H9 (cell line): ENCODE data around the gene PKNOX2. TPM values are rescaled to one million over a fixed set of nuclear protein-coding genes. Genes with fewer than 3 reads are reported as not detected.

Source experiments
- DNase-seq: peaks from one replicate; pipeline ENCODE4 v3.0.0-alpha.2; 2017
- H2AFZ ChIP-seq: one replicate; pipeline ENCODE4 v1.6.1; 2013; ENCODE audit warnings: mild to moderate bottlenecking, low read length, control low read depth, moderate library complexity
- H2AK5ac ChIP-seq: 2 replicates; pipeline ENCODE4 v1.6.1; 2013; ENCODE audit warnings: low read length, control low read depth, mixed read lengths; ENCODE audit not compliant: insufficient read length
- H2BK120ac ChIP-seq: one replicate; pipeline ENCODE4 v1.6.1; 2013; ENCODE audit warnings: low read depth, mild to moderate bottlenecking, low read length, control low read depth, inconsistent platforms; ENCODE audit not compliant: poor library complexity, severe bottlenecking
- H2BK12ac ChIP-seq: 2 replicates; pipeline ENCODE4 v1.6.1; 2013; ENCODE audit warnings: low read length, control low read depth, mixed read lengths, low read depth; ENCODE audit not compliant: insufficient read length
- H2BK15ac ChIP-seq: 2 replicates; pipeline ENCODE4 v1.6.1; 2013; ENCODE audit warnings: low read depth, low read length, control low read depth
- H2BK20ac ChIP-seq: one replicate; pipeline ENCODE4 v1.6.1; 2013; ENCODE audit warnings: low read depth, mild to moderate bottlenecking, low read length, control low read depth, inconsistent platforms; ENCODE audit not compliant: poor library complexity, severe bottlenecking
- H2BK5ac ChIP-seq: 2 replicates; pipeline ENCODE4 v1.6.1; 2013; ENCODE audit warnings: low read length, control low read depth, mixed read lengths; ENCODE audit not compliant: insufficient read length
- H3K14ac ChIP-seq: 2 replicates; pipeline ENCODE4 v1.6.1; 2013; ENCODE audit warnings: low read length, control low read depth; ENCODE audit not compliant: insufficient read depth
- H3K18ac ChIP-seq: 2 replicates; pipeline ENCODE4 v1.6.1; 2013; ENCODE audit warnings: low read depth, mild to moderate bottlenecking, mixed read lengths, low read length, control low read depth; ENCODE audit not compliant: insufficient read length
- H3K23ac ChIP-seq: 2 replicates; pipeline ENCODE4 v1.6.1; 2013; ENCODE audit warnings: low read length, control low read depth, mixed read lengths, low read depth; ENCODE audit not compliant: insufficient read length
- H3K23me2 ChIP-seq: 2 replicates; pipeline ENCODE4 v1.6.1; 2013; ENCODE audit warnings: low read depth, mild to moderate bottlenecking, mixed read lengths, low read length, control low read depth; ENCODE audit not compliant: insufficient read length, poor library complexity, severe bottlenecking
- H3K27ac ChIP-seq: 2 replicates; pipeline ENCODE4 v1.5.1; 2013; ENCODE audit warnings: low read length, control low read depth, mixed read lengths, low read depth; ENCODE audit not compliant: insufficient read length
- H3K27me3 ChIP-seq: 2 replicates; pipeline ENCODE4 v1.6.1; 2013; ENCODE audit warnings: low read length, control low read depth, inconsistent platforms; ENCODE audit not compliant: insufficient read depth
- H3K4ac ChIP-seq: 2 replicates; pipeline ENCODE4 v1.6.1; 2013; ENCODE audit warnings: low read depth, mild to moderate bottlenecking, control low read depth, inconsistent platforms, low read length, moderate library complexity
- H3K4me1 ChIP-seq: 2 replicates; pipeline ENCODE4 v1.6.1; 2013; ENCODE audit warnings: low read length, control low read depth, inconsistent platforms; ENCODE audit not compliant: insufficient read depth
- H3K4me2 ChIP-seq: 2 replicates; pipeline ENCODE4 v1.6.1; 2013; ENCODE audit warnings: low read length, control low read depth, mixed read lengths; ENCODE audit not compliant: insufficient read length, insufficient read depth
- H3K56ac ChIP-seq: 2 replicates; pipeline ENCODE4 v1.6.1; 2013; ENCODE audit warnings: low read depth, mild to moderate bottlenecking, mixed read lengths, low read length, control low read depth; ENCODE audit not compliant: insufficient read length
- H3K79me1 ChIP-seq: 2 replicates; pipeline ENCODE4 v1.6.1; 2013; ENCODE audit warnings: low read depth, mild to moderate bottlenecking, moderate library complexity, low read length, control low read depth, inconsistent platforms; ENCODE audit not compliant: insufficient read depth, poor library complexity, severe bottlenecking
- H3K79me2 ChIP-seq: 2 replicates; pipeline ENCODE4 v1.6.1; 2013; ENCODE audit warnings: low read length, control low read depth, inconsistent platforms; ENCODE audit not compliant: insufficient read depth
- H3K9ac ChIP-seq: 2 replicates; pipeline ENCODE4 v1.6.1; 2013; ENCODE audit warnings: low read length, control low read depth, mixed read lengths; ENCODE audit not compliant: insufficient read length; ENCODE audit errors: extremely low read depth
- H3K9me3 ChIP-seq: one replicate; pipeline ENCODE4 v1.6.1; 2013; ENCODE audit warnings: low read depth, low read length, inconsistent platforms; ENCODE audit not compliant: control insufficient read depth
- H3T11ph ChIP-seq: one replicate; pipeline ENCODE4 v1.6.1; 2013; ENCODE audit warnings: mild to moderate bottlenecking, low read length, control low read depth, inconsistent platforms
- H4K20me1 ChIP-seq: one replicate; pipeline ENCODE4 v1.6.1; 2013; ENCODE audit not compliant: control insufficient read depth, insufficient read length, insufficient read depth
- H4K5ac ChIP-seq: 2 replicates; pipeline ENCODE4 v1.6.1; 2013; ENCODE audit warnings: low read depth, mild to moderate bottlenecking, mixed read lengths, low read length, control low read depth; ENCODE audit not compliant: insufficient read length
- H4K8ac ChIP-seq: replicated peaks from 2 replicates; pipeline ENCODE4 v1.6.1; 2013; ENCODE audit warnings: low read length, control low read depth, mixed read lengths, low read depth; ENCODE audit not compliant: insufficient read length
- H4K91ac ChIP-seq: 2 replicates; pipeline ENCODE4 v1.6.1; 2013; ENCODE audit warnings: low read depth, mild to moderate bottlenecking, moderate library complexity, mixed read lengths, low read length, control low read depth; ENCODE audit not compliant: insufficient read length
- H3K27ac Mint-ChIP-seq, 3 experiments: 2 replicates in 2 of 3; 3 replicates in 1 of 3; pipeline ENCODE4 v1.8.0; 2020 to 2021; ENCODE audit warnings: mixed read lengths in 3 of 3, mild to moderate bottlenecking in 1 of 3, moderate library complexity in 1 of 3
- H3K27me3 Mint-ChIP-seq: 2 replicates; pipeline ENCODE4 v1.8.0; 2021; ENCODE audit warnings: low read depth, mild to moderate bottlenecking, moderate library complexity, mixed read lengths
- H3K36me3 Mint-ChIP-seq, 3 experiments: 2 replicates in 2 of 3; 3 replicates in 1 of 3; pipeline ENCODE4 v1.8.0; 2020 to 2021; ENCODE audit warnings: low read depth in 3 of 3, mixed read lengths in 3 of 3; ENCODE audit not compliant: insufficient read depth in 1 of 3
- H3K4me1 Mint-ChIP-seq, 2 experiments: 2 replicates each; pipeline ENCODE4 v1.8.0; 2020; ENCODE audit warnings: mixed read lengths in 2 of 2
- H3K4me3 Mint-ChIP-seq, 2 experiments: 2 replicates in 1 of 2; 3 replicates in 1 of 2; pipeline ENCODE4 v1.8.0; 2020 to 2021; ENCODE audit warnings: mild to moderate bottlenecking in 2 of 2, mixed read lengths in 2 of 2, moderate library complexity in 1 of 2
- H3K9me3 Mint-ChIP-seq, 2 experiments: 2 replicates in 1 of 2; 3 replicates in 1 of 2; pipeline ENCODE4 v1.8.0; 2020; ENCODE audit warnings: mild to moderate bottlenecking in 2 of 2, mixed read lengths in 2 of 2, moderate library complexity in 1 of 2
- WGBS: extraction: QIAGEN DNeasy Blood & Tissue Kit; methylation state at CpG from one replicate; pipeline ENCODE4 v1.1.7; 2013; ENCODE audit warnings: missing lambda C conversion rate, low lambda C conversion rate, mixed read lengths; ENCODE audit not compliant: insufficient read length; ENCODE audit errors: extremely low coverage; 5-methylcytosine and 5-hydroxymethylcytosine counted together
- total RNA-seq: library from RNA; stranded (reverse); gene quantifications from 2 replicates; pipeline ENCODE4 v1.2.1, GENCODE V29; 2021
- TF ChIP-seq, protein P1 (sequence below): fragments of 200-600 bp; sonication (generic); conservative IDR thresholded peaks from 3 replicates; pipeline ENCODE4 v1.8.0; 2021; ENCODE audit warnings: antibody characterized with exemption, mild to moderate bottlenecking

Gene PKNOX2
- total RNA-seq, 1 experiment from 2014 or later: 1.3 TPM

DNA sequence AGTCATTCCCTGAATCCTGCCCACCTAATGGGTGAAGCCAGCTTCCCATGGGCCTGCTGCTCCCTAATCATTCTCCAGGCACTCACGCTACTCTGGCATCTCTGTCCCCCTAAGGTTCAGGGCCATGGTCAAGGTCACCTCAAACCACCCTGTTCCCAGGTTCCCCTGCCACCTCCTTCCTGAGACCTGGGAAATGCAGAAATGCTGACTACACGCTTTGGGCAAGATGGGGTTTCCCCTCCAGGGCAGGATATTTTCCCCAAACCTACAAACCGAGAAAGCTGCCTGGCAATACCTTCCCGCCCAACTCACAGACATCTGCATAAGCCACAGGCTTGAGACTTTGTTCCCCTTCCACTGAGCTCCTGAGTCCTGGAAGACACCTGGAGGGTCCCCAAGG is 233.9 kb downstream of the PKNOX2 start:
- Histone ChIP-seq H3K4ac (no peak overlapping the region), H3K4me1 (peaks cover 3% of the 10 kb centered on the region; the same call in 1 of the 2 replicates), H3K23ac (no peak overlapping the region), H3K79me2 (no peaks in the 10 kb centered on the region), H2BK120ac (no peak overlapping the region), H4K5ac (no peak overlapping the region), H2AK5ac (no peak overlapping the region), H3K9ac (no peak overlapping the region), H4K8ac (no peak overlapping the region), H2BK12ac (no peak overlapping the region), H4K91ac (no peak overlapping the region), H3K79me1 (no peaks in the 10 kb centered on the region), H3K9me3 (no peaks in the 10 kb centered on the region), H2AFZ (no peak overlapping the region), H2BK5ac (no peak overlapping the region), H3K23me2 (no peaks in the 10 kb centered on the region), H2BK15ac (no peak overlapping the region), H3K56ac (no peak overlapping the region), H4K20me1 (no peaks in the 10 kb centered on the region), H3K14ac (no peak overlapping the region), H3K4me2 (no peak overlapping the region), H3K18ac (no peak overlapping the region), H3K27ac (no peak overlapping the region), H3T11ph (no peak overlapping the region), H2BK20ac (no peak overlapping the region), H3K27me3 (no peaks in the 10 kb centered on the region)
- Mint-ChIP-seq H3K27me3 (peaks cover 12% of the 10 kb centered on the region), H3K36me3 (peaks cover 0 to 13% (median 0%) of the 10 kb centered on the region in 3 experiments; a peak in 3 of 7 replicates), H3K27ac (no peak overlapping the region; a peak in 1 of 7 replicates), H3K4me1 (peaks cover 45 to 50% of the 10 kb centered on the region in 2 experiments), H3K4me3 (no peak overlapping the region), H3K9me3 (0 out of 5 replicates have a peak, but pooled peaks cover 0 to 2% of the 10 kb centered on the region in 2 experiments)
- no peak for DNase-seq
- WGBS: no CpG with 5 or more reads among the region's 4 CpGs
- TF ChIP-seq, protein P1, sequence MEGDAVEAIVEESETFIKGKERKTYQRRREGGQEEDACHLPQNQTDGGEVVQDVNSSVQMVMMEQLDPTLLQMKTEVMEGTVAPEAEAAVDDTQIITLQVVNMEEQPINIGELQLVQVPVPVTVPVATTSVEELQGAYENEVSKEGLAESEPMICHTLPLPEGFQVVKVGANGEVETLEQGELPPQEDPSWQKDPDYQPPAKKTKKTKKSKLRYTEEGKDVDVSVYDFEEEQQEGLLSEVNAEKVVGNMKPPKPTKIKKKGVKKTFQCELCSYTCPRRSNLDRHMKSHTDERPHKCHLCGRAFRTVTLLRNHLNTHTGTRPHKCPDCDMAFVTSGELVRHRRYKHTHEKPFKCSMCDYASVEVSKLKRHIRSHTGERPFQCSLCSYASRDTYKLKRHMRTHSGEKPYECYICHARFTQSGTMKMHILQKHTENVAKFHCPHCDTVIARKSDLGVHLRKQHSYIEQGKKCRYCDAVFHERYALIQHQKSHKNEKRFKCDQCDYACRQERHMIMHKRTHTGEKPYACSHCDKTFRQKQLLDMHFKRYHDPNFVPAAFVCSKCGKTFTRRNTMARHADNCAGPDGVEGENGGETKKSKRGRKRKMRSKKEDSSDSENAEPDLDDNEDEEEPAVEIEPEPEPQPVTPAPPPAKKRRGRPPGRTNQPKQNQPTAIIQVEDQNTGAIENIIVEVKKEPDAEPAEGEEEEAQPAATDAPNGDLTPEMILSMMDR: no peak
